Hematopoietic multipotent progenitor cell treated with erythropoietin and hydrocortisone succinate and interleukin-3 and kit ligand, for 15 days (in vitro differentiated cells): ENCODE results near the gene TMEM215.
"Not testable (repeated sequence)": the region's sequence is repeated elsewhere in the genome, so short reads cannot be mapped to it uniquely, and the experiment has no call there.

ENCODE experiments used
- DNase-seq: peaks from one replicate; pipeline ENCODE4 v3.0.0-alpha.2; 2015; ENCODE audit warnings: low spot score

Gene TMEM215, protein sequence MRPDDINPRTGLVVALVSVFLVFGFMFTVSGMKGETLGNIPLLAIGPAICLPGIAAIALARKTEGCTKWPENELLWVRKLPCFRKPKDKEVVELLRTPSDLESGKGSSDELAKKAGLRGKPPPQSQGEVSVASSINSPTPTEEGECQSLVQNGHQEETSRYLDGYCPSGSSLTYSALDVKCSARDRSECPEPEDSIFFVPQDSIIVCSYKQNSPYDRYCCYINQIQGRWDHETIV

DNA sequence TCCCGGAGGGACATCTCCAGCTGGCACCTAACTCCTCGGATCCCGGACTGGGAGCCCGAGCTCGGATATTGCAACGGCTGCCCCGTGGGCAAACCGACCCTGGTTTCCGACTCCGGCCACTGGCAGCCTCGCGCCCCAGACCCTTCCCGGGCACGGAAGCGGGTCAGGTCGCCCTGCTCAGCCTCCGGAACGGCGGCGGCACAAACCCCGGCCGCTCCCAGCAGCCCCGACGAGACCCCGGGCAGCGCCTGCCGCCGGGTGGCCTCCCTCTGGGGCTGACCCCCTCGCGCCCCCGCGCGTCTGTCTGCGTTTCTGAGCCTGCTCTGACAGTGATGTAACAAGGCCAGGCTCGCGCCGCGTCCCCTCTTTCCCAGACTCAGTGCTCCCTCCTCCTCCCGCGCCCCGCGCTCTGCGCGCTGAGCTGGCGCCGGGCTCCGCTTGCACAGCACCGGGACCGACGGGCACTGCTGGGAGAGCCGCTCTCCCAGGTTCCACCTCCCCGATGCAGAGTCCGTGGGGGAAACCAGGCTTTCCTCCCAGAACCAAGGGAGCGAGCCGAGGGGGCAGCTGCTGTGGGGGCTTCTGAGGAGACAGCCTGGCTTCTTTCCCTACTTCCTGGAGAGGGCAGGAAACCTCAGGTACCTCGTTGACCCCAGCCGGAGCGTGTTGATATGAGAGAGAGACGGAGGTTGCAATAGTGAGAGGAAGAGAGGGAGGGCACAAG, at the start of gene TMEM215:
TMEM215 (plus strand) TSS at position 373 of the 724 bp plus-strand sequence. CDS start 644 bp downstream, outside the sequence.
- no peak for DNase-seq

DNA sequence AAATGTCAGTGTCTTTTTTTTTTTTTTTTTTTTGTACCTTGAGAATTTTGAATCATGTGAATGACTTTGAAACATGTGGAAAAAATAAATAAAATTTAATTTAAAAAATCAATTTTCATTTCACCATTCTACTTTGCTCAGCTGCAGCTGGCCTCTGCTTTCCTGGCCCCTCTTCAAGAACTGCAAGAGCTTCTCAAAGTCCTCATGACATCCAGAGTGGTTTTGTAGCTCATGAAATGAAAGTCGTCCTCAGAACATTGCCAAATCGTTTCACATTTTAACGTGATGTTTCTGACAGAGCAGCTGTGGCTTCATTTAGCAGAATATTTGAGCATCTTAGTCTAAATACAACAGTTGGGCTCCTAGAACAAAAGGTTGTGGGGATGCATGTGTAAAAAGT, 47.9 kb upstream of the TMEM215 start:
- DNase-seq: no peak

DNA sequence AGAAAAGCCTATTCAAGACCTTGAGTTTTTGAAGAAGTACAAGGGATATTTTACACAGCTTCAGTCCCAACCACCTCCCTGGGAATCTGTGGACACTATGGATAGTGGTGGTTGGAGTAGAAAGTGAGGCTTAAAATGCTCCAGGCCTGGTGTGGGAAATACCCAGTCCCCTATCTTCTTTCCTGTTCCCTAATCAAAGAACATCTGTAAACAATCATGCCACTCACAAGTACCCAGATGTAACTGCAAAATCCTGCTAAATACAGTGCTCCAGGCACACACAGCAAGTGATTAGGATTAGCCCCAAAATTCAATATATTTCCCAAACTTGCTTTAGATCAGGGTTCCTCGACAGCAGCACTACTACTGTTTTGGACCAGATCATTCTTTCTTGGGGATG, 46.0 kb upstream of the TMEM215 start:
- no peak for DNase-seq

DNA sequence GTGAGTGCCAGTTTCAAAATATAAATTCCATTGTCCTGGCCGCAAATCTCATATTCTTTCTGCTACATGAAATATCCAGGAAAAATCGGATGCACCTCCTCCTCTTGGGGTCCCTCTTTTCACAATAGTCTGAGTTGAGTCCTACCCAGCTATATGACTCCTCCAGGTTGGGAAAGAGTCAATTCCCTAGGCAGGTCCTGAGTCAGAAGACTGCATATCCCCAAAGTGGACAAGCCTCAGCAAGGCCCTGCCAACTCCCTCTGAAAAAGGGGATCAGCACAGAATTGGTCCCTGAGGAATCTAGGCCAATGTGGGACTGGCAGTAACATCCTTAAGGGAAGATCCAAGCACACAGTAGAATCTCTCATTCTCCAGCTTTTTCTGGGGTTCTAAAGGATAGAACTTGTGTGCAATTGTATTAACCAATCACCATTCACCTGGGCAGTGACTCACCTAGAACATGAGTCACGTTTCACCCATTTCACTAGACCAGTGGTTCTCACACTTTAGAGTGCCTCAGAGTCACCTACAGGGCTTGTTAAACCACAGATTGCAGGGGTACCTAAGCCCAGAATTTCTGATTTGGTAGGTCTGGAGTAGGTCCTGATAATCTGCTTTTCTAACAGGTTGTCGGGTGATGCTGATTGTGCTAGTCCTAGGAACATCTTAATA, 44.7 kb upstream of the TMEM215 start:
- no peak for DNase-seq

DNA sequence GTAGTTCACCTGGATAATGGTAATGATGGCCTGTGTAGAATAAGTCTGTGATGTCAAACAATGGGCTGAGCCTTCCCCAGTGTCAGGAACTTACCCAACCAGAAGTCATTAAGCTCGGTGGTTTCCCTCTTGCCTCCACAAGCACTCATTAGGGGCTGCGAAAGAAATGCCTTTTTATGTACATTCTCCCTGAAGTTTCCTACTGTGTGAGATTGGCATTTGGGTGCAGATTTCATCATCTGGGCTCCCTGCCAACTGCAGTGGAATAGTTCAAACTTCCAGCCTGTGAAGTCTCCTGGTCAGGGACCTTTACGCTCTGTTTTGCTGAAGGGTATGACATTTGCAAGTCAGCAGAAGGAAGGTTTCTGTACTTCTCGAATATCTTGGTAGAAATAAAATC, 41.6 kb upstream of the TMEM215 start:
- DNase-seq: no peak

DNA sequence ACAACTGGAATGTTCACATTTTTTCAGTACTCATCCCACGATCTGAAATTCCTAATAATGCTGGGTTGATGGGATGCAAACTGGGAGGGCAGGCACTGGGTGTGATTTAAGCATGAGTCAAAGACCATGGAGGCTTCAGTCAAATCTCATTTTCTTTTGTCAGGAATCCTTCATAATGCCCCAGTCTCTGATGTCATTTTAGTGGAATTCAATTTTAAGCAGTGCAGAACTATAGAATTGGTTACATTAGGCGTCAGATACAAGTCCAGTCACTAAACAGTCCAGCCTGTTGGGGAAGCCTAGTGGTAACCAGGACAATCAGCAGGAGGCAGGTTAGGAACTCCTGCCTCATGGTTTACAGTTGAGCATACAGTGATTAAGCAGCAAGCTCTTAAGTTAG, 41.0 kb upstream of the TMEM215 start:
- no peak for DNase-seq

DNA sequence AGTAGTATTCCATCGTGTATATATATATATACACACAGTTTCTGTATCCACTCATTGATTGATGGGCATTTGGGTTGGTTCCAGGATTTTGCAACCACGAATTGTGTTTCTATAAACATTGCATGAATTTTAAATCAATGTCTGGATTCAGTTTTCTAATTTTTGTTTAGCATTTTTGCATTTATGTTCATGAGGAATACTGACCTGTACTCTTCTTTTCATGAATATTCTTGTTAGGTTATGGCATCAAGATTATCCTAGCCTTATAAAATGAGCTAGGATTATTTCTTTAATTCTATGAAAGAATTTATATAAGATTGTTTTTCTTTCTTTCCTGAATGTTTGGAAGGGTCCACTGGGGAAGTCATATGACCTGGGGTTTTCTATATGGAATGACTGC, 35.3 kb upstream of the TMEM215 start:
- DNase-seq: no peak

DNA sequence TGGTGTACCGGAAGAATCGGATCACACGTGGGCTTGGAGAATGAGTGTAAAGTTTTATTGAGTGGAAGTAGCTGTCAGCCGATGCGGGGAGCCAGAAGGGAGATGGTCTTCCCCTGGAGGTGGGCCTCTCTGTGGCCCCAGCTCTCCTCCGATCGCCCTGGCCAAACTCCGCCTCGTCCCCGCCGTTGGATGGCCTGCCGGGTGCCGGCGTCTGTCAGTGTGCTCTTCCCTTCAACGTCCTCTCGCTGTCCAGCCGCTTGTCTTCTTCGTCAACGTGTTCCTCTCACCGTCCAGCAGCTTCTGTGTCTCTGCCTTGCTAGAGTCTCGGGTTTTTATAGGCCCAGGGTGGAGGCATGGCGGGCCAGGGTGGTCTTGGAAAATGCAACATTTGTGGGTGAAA, 27.6 kb upstream of the TMEM215 start:
- no peak for DNase-seq

DNA sequence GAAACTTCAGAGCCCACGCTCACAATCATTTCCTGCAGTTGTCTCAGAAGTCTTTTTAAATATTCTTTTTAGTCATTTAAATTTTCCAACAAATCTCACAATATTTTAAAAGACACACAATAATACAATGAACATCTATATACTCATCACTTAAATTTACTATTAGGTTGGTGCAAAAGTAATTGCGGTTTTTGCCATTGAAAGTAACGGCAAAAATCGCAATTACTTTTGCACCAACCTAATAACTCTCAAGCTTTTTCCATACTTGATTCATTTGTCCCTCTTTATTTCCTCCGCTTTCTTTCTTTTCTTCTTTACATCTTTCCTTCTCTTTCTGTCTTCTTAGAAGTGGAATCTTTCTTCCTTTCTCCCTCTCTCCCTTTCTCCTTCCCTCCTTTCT, 19.2 kb upstream of the TMEM215 start:
- DNase-seq: no peak

DNA sequence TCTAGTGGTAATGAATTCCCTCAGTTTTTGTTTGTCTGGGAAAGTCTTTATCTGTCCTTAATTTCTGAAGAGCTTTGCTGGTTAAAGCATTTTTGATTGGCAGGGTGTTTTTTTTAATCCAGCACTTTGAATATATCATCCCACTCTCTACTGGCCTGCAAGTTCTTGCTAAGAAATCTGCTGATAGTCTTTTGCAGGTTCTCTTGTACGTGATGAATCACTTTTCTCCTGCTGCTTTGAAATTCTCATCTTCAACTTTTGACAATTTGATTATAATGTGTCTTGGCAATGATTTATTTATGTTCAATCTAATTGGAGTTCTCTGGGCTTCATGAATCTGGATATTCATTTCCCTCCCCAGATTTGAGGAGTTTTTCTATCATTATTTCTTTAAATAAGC, 8.1 kb upstream of the TMEM215 start:
- DNase-seq: no peak

DNA sequence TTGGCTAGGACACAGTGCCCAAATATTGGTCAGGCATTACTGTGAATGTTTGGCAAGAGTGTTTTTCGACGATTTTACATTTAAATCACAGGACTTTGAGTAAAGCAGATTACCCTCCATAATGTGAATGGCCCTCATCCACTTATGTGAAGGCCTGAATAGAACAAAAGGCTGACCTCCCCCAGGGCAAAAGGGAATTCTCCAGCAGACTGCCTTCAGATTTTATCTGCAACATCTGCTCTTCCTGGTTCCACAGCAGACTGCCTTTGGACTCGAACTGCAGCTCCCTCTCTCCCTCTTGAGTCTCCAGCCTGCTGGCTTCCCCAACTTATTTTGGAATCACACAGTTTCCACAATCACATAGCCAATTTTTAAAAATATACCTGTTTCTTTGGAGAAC, 7.1 kb upstream of the TMEM215 start:
- no peak for DNase-seq

DNA sequence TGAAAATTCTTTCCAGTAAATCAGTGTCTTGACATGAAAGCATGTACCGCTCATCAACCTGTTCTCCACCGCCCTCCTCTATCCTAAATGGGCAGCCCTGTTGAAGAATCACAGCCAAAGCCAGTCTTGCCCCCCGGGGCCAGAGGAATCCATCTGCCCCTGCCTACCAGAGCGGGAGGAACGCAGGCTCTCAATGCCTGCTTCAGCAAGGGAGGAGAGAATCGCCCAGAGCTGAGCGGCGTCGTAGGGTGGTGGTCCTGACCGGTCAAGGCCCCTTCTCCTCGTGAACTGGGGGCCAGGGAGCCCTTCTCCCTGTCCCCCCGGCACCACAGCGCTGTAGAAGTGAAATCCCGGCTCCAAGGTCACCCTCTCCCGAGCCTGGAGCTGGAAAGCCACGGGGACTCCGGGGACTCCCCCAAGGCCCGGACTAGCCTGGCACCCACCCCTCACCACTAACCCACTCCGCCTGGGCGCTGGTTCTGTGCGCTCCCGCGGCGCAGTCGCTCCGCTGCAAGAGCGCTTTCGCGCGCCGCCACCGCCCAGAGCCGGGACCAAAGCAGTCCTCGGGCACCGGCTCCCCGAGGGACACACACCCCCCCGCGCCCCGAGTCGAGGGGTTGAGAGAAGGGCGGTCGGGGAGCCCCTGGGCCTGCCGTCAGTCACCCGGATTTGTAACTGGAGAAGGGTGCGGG, 718 bp upstream of the TMEM215 start:
- no peak for DNase-seq

DNA sequence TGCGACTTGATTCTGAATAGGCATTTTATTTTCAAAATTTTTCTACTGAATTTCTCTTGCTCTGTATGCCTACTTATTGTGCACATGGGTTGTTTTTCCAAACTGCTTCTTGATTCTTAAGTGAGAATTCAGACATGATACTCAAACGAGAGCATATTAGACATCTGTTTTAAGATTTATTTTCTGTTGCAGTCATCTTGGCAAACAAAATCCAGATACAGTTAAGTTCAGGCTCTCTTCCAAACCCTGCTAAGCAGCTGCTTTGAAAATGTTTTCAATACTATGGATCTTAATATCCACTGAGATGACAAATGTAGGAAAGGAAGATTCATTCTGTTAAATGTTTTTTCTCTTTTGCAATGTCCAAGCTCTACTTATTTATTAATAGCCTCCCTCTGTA, 4.5 kb downstream of the TMEM215 start:
- no peak for DNase-seq

DNA sequence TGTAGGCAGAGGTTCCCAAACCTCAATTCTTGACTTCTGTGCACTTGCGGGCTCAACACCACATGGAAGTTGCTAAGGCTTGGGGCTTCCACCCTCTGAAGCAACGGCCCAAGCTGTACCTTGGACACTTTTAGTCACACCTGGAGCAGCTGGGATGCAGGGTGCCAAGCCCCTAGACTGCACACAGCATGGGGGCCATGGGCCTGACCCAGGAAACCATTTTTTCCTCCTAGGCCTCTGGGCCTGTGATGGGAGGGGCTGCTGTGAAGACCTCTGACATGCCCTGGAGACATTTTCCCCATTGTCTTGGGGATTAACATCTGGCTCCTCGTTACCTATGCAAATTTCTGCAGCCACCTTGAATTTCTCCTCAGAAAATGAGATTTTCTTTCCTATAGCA, 12.7 kb downstream of the TMEM215 start:
- DNase-seq: not testable (repeated sequence)

DNA sequence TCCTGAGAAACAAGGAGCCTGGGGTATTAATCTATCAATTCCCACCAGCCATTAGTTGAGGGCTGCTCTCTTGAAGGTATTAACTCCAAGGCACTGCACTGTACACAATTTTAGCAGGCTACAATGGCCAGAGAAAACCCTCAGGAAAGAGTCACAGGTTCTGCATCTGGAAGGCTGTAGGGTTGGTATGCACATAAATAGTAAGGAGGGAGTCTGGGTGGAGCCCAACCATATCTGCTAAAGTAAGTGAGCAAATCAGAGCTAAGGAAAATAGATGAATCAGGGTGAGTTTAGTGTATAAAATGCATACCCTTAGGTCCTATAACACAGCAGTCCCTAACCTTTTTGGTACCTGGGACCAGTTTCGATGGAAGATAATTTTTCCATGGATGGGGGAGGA, 18.2 kb downstream of the TMEM215 start:
- DNase-seq: no peak

DNA sequence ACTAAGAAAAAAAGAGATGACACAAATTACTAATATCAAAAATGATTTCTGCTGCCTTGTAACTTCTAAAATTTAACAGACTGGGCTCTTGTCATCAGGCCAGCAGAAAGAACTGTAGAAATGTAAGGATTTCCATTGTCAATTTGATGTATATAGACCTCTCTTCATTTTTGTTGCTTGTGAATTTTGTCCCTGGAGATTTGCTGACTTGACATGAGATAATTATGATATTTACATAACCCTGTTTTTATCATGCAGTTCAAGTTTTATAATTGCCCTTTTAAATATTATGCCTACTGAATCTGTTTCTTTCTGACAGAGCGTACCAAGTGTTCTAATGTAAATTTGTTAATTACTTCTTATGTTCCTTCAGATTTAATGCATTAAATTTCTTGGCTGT, 23.9 kb downstream of the TMEM215 start:
- DNase-seq: no peak

DNA sequence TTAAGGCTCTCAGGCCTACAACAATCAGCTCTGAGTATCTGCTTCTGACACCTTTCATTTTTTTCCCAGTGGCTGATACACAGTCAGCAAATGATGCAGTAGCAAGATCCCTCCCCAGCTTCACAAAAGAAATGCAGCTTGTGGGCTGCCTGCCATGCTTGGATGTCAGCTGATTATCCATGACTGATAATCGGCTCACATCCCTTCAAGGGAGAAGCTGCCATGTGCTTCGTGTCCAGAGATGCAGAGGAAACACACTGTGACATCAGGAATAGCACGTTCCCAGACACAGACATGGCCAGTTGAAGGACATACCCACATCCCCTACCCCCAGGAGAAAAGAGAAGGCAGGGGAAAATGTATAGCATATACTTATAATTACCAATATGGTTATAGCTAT, 27.9 kb downstream of the TMEM215 start:
- DNase-seq: no peak

DNA sequence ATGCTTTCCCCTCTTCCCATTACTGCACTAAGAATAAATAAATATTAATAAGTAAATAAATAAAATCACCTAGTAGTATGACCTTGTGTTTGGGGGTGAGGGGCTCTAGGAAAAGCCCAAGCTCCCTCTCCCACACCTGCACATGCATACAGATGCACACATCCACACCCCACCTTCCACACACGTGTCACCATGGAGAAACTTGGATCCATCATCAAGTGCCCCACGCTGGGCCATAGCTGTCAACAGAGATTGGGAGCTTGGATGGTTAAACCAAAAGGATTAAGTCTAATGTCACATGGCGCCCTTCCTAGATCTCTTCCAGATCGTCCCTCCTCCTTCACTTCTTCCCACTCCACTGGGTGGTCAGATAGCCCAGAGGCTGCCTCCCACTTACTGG, 37.0 kb downstream of the TMEM215 start:
- no peak for DNase-seq

DNA sequence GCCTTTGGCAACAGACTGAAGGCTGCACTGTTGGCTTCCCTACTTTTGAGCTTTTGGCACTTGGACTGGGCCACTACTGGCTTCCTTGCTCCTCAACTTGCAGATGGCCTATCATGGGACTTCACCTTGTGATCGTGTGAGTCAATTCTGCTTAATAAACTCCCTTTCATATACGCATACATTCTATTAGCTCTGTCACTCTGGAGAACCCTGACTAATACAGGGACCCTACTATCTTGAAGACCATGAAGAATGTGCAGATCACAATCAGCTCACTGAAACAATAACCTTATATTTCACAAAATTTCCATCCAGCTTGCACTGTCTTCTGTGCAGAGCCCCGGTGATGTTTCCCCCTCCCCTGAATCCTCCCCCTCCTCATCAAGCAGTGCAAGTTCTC, 39.8 kb downstream of the TMEM215 start:
- DNase-seq: no peak

DNA sequence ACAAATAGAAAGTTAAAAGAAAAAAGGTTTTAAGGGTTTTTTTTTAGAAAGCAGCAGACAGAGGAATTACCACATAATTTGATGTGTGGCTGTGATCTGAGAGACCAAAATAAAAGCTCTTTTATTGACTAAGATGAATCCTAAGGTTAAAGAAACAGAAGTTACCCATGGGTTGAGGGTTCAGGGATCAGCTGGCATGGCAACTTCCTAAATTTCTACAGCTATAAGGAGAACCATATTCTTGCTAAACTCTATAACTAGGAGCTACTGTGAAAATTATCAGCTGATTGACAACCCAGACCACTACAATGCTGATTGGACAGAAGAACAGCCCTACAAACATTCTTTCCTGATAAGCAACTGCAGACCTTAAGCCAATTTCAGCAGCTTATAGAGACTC, 40.2 kb downstream of the TMEM215 start:
- DNase-seq: no peak

DNA sequence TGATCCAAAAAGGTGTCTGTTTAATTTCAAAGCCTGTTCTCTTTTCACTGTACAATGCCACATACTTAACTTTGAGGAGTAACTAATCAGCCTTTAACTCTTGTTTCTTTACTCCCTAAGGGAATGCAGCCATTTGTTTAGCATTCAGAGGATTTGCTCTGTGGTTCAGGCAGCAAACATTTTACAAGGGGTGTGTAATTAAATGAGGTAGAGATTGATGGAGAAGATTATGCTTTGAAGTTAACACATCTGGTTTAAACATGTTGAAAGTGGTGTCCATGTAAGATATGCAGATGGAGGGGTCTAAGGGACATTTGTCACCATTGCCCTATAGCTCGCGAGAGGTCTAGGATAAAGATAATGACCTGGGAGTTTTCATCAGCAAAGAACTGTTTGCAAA, 41.9 kb downstream of the TMEM215 start:
- DNase-seq: no peak

DNA sequence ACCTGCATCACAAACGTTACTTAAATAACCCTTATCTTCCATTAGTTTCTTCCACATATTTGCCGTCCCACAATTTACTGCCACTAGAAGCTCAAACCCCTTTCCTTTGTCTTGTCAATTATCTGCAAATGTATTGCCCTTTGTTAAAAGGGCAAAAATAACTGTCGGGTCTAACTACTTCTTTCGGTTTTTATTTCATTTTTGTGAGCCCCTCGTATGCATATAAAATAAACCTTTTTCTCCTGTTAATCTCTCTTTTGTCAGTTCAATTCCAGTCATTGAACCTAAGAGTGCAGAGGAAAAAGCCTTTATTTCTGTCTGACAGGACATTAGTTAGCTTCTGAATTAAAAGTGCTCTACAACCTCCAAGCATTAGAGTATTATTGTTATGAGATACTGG, 45.5 kb downstream of the TMEM215 start:
- no peak for DNase-seq

DNA sequence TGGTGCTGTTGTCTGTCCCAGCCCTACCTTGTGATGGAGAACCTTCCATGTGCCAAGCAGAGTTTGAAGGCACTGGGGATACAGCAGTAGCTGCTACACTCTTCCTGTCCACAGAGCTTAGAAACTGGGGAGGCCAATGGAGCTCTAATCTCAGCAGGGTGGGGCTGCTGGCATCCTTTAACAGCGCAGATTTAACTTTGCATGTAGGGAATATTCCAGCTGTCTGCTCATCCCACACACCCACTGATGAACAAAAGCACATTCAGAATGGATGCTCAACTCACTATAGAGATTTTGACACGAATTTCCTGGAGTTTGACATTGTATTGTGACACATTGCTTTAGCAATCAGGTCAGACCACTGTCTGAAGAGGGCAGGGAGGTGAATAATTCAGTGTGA, 49.0 kb downstream of the TMEM215 start:
- DNase-seq: no peak
